Stimulated activated CD4-positive, alpha-beta T cell treated with anti-CD3 and anti-CD28 coated beads, Interleukin-4, amount 100 ng/mL, for 48 hours (primary cell): ENCODE measurements around the gene ZNF438.

ENCODE experiments used
- DNase-seq, 2 donors: peaks; one replicate each; pipeline ENCODE4 v3.0.0-alpha.2; 2020; ENCODE audit warnings: low read depth in 2 of 2

ZNF438 gene

GRCh38 chr10:31013331-31013730, 18.3 kb downstream of the ZNF438 start:
- DNase-seq, result no peak

- no peak for DNase-seq
These were observed 20.0 kb downstream of the ZNF438 start for GRCh38 chr10:31011665-31012022.

- no peak for DNase-seq
These were observed 20.5 kb downstream of the ZNF438 start for GRCh38 chr10:31011017-31011664.

- DNase-seq, result no peak
These were observed 21.6 kb downstream of the ZNF438 start for GRCh38 chr10:31010062-31010461.

- no peak for DNase-seq
These were observed 25.8 kb downstream of the ZNF438 start for GRCh38 chr10:31005895-31006294.

- no peak for DNase-seq
These were observed 27.0 kb downstream of the ZNF438 start for GRCh38 chr10:31004611-31005193.

- no peak for DNase-seq
These were observed 29.9 kb downstream of the ZNF438 start for GRCh38 chr10:31001740-31002139.

GRCh38 chr10:31000867-31001266, 30.8 kb downstream of the ZNF438 start:
- DNase-seq, result no peak

GRCh38 chr10:31000071-31000782, 31.4 kb downstream of the ZNF438 start:
- DNase-seq, result no peak

GRCh38 chr10:30999070-30999712, 32.5 kb downstream of the ZNF438 start:
- no peak for DNase-seq

- no peak for DNase-seq
These were observed 34.0 kb downstream of the ZNF438 start for GRCh38 chr10:30997536-30998235.

GRCh38 chr10:30996481-30997005, 35.1 kb downstream of the ZNF438 start:
- no peak for DNase-seq

GRCh38 chr10:30995081-30995770, 36.4 kb downstream of the ZNF438 start:
- DNase-seq, result no peak

GRCh38 chr10:30993155-30993554, 38.5 kb downstream of the ZNF438 start:
- no peak for DNase-seq

- no peak for DNase-seq
These were observed 39.0 kb downstream of the ZNF438 start for GRCh38 chr10:30992681-30993080.

- DNase-seq, result no peak
These were observed 40.0 kb downstream of the ZNF438 start for GRCh38 chr10:30991647-30992011.

GRCh38 chr10:30990971-30991646, 40.6 kb downstream of the ZNF438 start:
- no peak for DNase-seq

- no peak for DNase-seq
These were observed 41.3 kb downstream of the ZNF438 start for GRCh38 chr10:30990351-30990750.

- no peak for DNase-seq
These were observed 42.7 kb downstream of the ZNF438 start for GRCh38 chr10:30988831-30989435.

GRCh38 chr10:30987463-30987862, 44.2 kb downstream of the ZNF438 start:
- no peak for DNase-seq
